Neural progenitor cell (in vitro differentiated cells): ENCODE data around the gene POLR1G. TPM values are rescaled to one million over a fixed set of nuclear protein-coding genes. Genes with fewer than 3 reads are reported as not detected.

Experiments
- DNase-seq: peaks from one replicate; pipeline ENCODE4 v3.0.0-alpha.2; 2016; ENCODE audit warnings: low spot score
- H2AFZ ChIP-seq: fragments of 200-600 bp; sonication (generic); replicated peaks from 2 replicates; pipeline ENCODE4 v1.6.1; 2016; ENCODE audit warnings: antibody characterized with exemption
- H3F3A ChIP-seq: fragments of 200-600 bp; sonication (generic); 2 replicates; pipeline ENCODE4 v1.6.1; 2016; ENCODE audit warnings: antibody characterized with exemption, low read depth
- H3K27ac ChIP-seq: fragments of 200-600 bp; sonication (generic); 2 replicates; pipeline ENCODE4 v1.5.1; 2016; ENCODE audit warnings: mild to moderate bottlenecking
- H3K27me3 ChIP-seq: fragments of 200-600 bp; sonication (generic); 2 replicates; pipeline ENCODE4 v1.6.1; 2016; ENCODE audit warnings: mild to moderate bottlenecking, moderate library complexity
- H3K36me3 ChIP-seq: fragments of 200-600 bp; sonication (generic); 2 replicates; pipeline ENCODE4 v1.5.1; 2016
- H3K4me1 ChIP-seq: fragments of 200-600 bp; sonication (generic); 2 replicates; pipeline ENCODE4 v1.6.1; 2016; ENCODE audit warnings: mixed run types
- H3K4me2 ChIP-seq: fragments of 200-600 bp; sonication (generic); 2 replicates; pipeline ENCODE4 v1.6.1; 2016
- H3K4me3 ChIP-seq: fragments of 200-600 bp; sonication (generic); 2 replicates; pipeline ENCODE4 v1.5.1; 2016
- H3K79me2 ChIP-seq: fragments of 200-600 bp; sonication (generic); 2 replicates; pipeline ENCODE4 v1.6.1; 2016; ENCODE audit warnings: low read depth
- H3K9ac ChIP-seq: fragments of 200-600 bp; sonication (generic); 2 replicates; pipeline ENCODE4 v1.6.1; 2016
- H3K9me3 ChIP-seq: fragments of 200-600 bp; sonication (generic); 2 replicates; pipeline ENCODE4 v1.5.1; 2016; ENCODE audit warnings: low read depth
- H4K20me1 ChIP-seq: fragments of 200-600 bp; sonication (generic); 2 replicates; pipeline ENCODE4 v1.6.1; 2016; ENCODE audit warnings: low read depth
- H3K27ac Mint-ChIP-seq: 3 replicates; pipeline ENCODE4 v1.8.0; 2021; ENCODE audit warnings: mixed read lengths
- H3K27me3 Mint-ChIP-seq: 2 replicates; pipeline ENCODE4 v1.8.0; 2022; ENCODE audit warnings: low read depth, mild to moderate bottlenecking, inconsistent platforms, moderate library complexity, mixed read lengths; ENCODE audit not compliant: insufficient read depth
- H3K36me3 Mint-ChIP-seq: 3 replicates; pipeline ENCODE4 v1.8.0; 2021; ENCODE audit warnings: mixed read lengths
- H3K4me1 Mint-ChIP-seq: 3 replicates; pipeline ENCODE4 v1.8.0; 2021; ENCODE audit warnings: mixed read lengths
- H3K4me3 Mint-ChIP-seq: 3 replicates; pipeline ENCODE4 v1.8.0; 2021; ENCODE audit warnings: mild to moderate bottlenecking, moderate library complexity, mixed read lengths
- H3K9me3 Mint-ChIP-seq: 3 replicates; pipeline ENCODE4 v1.8.0; 2020; ENCODE audit warnings: mixed read lengths
- CTCF ChIP-seq: fragments of 200-600 bp; sonication (generic); IDR thresholded peaks from 2 replicates; pipeline ENCODE4 v1.5.1; 2017; ENCODE audit warnings: antibody characterized with exemption, mild to moderate bottlenecking
- EZH2 ChIP-seq: fragments of 200-600 bp; sonication (generic); IDR thresholded peaks from 2 replicates; pipeline ENCODE4 v1.6.1; 2017; ENCODE audit warnings: antibody characterized with exemption, mild to moderate bottlenecking, moderate library complexity
- EZH2phosphoT487 ChIP-seq: fragments of 200-600 bp; sonication (generic); IDR thresholded peaks from 2 replicates; pipeline ENCODE4 v1.6.1; 2017; ENCODE audit warnings: antibody characterized with exemption
- total RNA-seq: library from RNA; depleted of rRNA; stranded (reverse); fragments of >200 nt; gene quantifications from 2 replicates; pipeline ENCODE4 v1.2.3, GENCODE V29; 2015; ENCODE audit warnings: low replicate concordance

The POLR1G gene
- total RNA-seq, 1 donor from 2014 or later, result 6.8 TPM

GRCh38 chr19:45380107-45380506, 26.3 kb upstream of the POLR1G start:
- peaks cover 19% of the 10 kb centered on the region for H3F3A ChIP-seq
- Mint-ChIP-seq H3K27me3 (peaks cover 8% of the 10 kb centered on the region), H3K4me1 (peaks cover 12% of the 10 kb centered on the region), H3K36me3 (no peaks in the 10 kb centered on the region), H3K4me3 (no peak overlapping the region), H3K9me3 (no peaks in the 10 kb centered on the region), H3K27ac (no peak overlapping the region)
- H3K9me3 ChIP-seq, result no peaks in the 10 kb centered on the region
- no peak for DNase-seq
- H3K27ac ChIP-seq, result no peak overlapping the region
- no peak overlapping the region for H2AFZ ChIP-seq
- H3K79me2 ChIP-seq, result no peaks in the 10 kb centered on the region
- no peak for TF ChIP-seq CTCF
- peaks cover 8% of the 10 kb centered on the region for H3K27me3 ChIP-seq
- no peak overlapping the region for H3K9ac ChIP-seq
- no peaks in the 10 kb centered on the region for H4K20me1 ChIP-seq
- no peak overlapping the region for H3K4me3 ChIP-seq
- H3K36me3 ChIP-seq, result no peaks in the 10 kb centered on the region
- no peak overlapping the region for H3K4me2 ChIP-seq
- peaks cover 4% of the 10 kb centered on the region for H3K4me1 ChIP-seq

GRCh38 chr19:45382426-45382825, 24.0 kb upstream of the POLR1G start:
- no peak overlapping the region for H3K27ac ChIP-seq
- peaks cover 5% of the 10 kb centered on the region for H3K4me1 Mint-ChIP-seq
- H3K79me2 ChIP-seq, result no peaks in the 10 kb centered on the region
- no peaks in the 10 kb centered on the region for H3K36me3 Mint-ChIP-seq
- no peaks in the 10 kb centered on the region for H3K9me3 ChIP-seq
- H3K27ac Mint-ChIP-seq, result no peak overlapping the region
- DNase-seq, result no peak
- H3K27me3 Mint-ChIP-seq, result peaks cover 8% of the 10 kb centered on the region
- peaks cover 31% of the 10 kb centered on the region for H3K27me3 ChIP-seq
- no peak for TF ChIP-seq EZH2phosphoT487
- no peak for TF ChIP-seq CTCF
- TF ChIP-seq EZH2, result no peak
- no peak overlapping the region for H3K4me3 Mint-ChIP-seq
- no peak overlapping the region for H3K9ac ChIP-seq
- H3F3A ChIP-seq, result peaks cover 6% of the 10 kb centered on the region
- no peak overlapping the region for H2AFZ ChIP-seq
- H3K9me3 Mint-ChIP-seq, result no peaks in the 10 kb centered on the region
- H3K4me3 ChIP-seq, result no peak overlapping the region
- H3K36me3 ChIP-seq, result no peaks in the 10 kb centered on the region
- H3K4me1 ChIP-seq, result peaks cover 4% of the 10 kb centered on the region
- H4K20me1 ChIP-seq, result no peaks in the 10 kb centered on the region
- H3K4me2 ChIP-seq, result no peak overlapping the region

- Histone ChIP-seq H3K79me2 (no peaks in the 10 kb centered on the region), H3K27me3 (peaks cover 31% of the 10 kb centered on the region), H3K4me2 (peak overlapping the region; percentile 27), H3K27ac (no peak overlapping the region), H3K4me3 (no peak overlapping the region), H3F3A (no peaks in the 10 kb centered on the region), H4K20me1 (no peaks in the 10 kb centered on the region), H2AFZ (no peak overlapping the region), H3K36me3 (no peaks in the 10 kb centered on the region), H3K9me3 (no peaks in the 10 kb centered on the region), H3K9ac (no peak overlapping the region), H3K4me1 (no peaks in the 10 kb centered on the region)
- no peak overlapping the region for H3K27ac Mint-ChIP-seq
- no peak overlapping the region for H3K4me3 Mint-ChIP-seq
- no peaks in the 10 kb centered on the region for H3K36me3 Mint-ChIP-seq
- H3K9me3 Mint-ChIP-seq, result no peaks in the 10 kb centered on the region
- DNase-seq, result peak; percentile 19
- H3K4me1 Mint-ChIP-seq, result peaks cover 2% of the 10 kb centered on the region
- H3K27me3 Mint-ChIP-seq, result peaks cover 3% of the 10 kb centered on the region
- TF ChIP-seq CTCF (no peak), EZH2 (peak; percentile 54), EZH2phosphoT487 (peak; percentile 46)
These were observed 20.8 kb upstream of the POLR1G start for GRCh38 chr19:45385392-45386221.
